ENCODE results near the gene CUX1.

The CUX1 gene

DNA sequence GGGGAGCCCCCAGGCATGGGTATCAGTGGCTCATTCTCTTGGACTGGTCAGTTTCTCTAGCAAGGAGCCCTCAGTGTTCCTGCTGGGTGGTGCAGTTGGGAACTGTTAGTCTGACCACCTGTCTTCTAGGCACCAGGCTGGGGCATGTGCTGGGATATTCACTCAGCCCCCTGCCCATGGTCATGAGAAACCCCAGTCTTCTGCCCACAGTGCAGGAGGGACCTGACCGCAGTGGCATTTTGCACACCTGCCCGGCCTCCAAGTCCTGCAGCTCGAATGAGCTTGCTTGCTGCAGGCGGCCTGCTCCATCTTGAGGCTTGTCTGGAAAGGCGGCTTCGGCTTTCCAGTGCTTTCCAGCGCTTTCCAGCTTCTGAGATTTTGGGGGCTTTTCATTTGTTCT is 36.3 kb downstream of the CUX1 start:
- Histone ChIP-seq H3K27ac (replicated peaks) (no peak overlapping the region), H3K4me3 (replicated peaks; ENCODE audit: insufficient read depth, low read length) (no peak overlapping the region), H3K27me3 (ENCODE audit: insufficient read depth, poor library complexity, severe bottlenecking) (no peaks in the 10 kb centered on the region)
- DNase-seq (ENCODE audit: low read depth in 1 of 2, low spot score in 1 of 2) = no peak
- TF ChIP-seq GABPA (IDR thresholded peaks at IDR 0.05; ENCODE audit: low read depth) = no peak

DNA sequence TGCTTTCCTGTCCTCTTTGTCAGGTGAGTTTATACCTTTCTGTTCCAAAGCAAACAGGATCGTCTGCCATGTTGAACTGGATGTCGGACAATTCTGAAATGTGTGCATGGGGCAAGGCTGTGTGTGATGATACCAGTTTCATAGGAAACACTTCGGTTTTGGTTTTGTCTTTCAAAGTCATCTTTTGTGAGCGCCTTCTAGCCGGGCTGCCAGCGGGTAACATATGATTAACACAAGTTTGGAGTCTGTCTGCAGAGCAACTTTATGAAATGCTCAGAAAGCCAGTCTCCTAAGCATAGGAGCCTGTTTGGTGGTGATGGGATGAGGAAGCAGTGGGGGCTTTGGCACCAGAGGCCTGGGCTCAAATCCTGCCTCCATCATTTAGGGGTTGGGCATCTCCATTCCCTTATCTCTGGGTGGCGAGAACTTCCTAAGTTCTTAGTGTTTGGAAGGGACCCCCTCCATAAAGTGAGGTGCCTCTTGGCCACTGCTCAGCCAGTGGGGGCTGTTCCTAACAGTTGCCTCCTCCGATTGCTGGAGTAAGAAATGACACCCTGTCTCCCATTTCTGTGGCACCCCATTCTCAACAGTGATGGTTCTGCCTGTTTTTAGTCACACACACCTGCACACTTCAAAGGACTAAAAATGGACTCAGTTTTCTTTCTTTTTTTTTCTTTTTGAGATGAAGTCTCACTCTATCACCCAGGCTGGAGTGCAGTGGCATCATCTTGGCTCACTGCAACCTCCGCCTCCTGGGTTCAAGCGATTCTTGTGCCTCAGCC is 36.8 kb downstream of the CUX1 start:
- no peak for DNase-seq (ENCODE audit: low read depth in 1 of 2, low spot score in 1 of 2)
- Histone ChIP-seq H3K4me3 (replicated peaks; ENCODE audit: insufficient read depth, low read length) (no peak overlapping the region), H3K27me3 (ENCODE audit: insufficient read depth, poor library complexity, severe bottlenecking) (no peaks in the 10 kb centered on the region), H3K27ac (replicated peaks) (peak overlapping the region; percentile 87; the same call in 1 of the 2 replicates)
- TF ChIP-seq GABPA (IDR thresholded peaks at IDR 0.05; ENCODE audit: low read depth) (no peak), CTCF (IDR thresholded peaks at IDR 0.05; ENCODE audit: insufficient read depth, low read length) (no peak), SPI1 (IDR thresholded peaks at IDR 0.05; ENCODE audit: borderline replicate concordance, low read depth) (no peak), POLR2AphosphoS5 (IDR thresholded peaks at IDR 0.05; ENCODE audit: low read depth) (no peak), REST (IDR thresholded peaks at IDR 0.05; ENCODE audit: insufficient replicate concordance, low read depth) (no peak)

DNA sequence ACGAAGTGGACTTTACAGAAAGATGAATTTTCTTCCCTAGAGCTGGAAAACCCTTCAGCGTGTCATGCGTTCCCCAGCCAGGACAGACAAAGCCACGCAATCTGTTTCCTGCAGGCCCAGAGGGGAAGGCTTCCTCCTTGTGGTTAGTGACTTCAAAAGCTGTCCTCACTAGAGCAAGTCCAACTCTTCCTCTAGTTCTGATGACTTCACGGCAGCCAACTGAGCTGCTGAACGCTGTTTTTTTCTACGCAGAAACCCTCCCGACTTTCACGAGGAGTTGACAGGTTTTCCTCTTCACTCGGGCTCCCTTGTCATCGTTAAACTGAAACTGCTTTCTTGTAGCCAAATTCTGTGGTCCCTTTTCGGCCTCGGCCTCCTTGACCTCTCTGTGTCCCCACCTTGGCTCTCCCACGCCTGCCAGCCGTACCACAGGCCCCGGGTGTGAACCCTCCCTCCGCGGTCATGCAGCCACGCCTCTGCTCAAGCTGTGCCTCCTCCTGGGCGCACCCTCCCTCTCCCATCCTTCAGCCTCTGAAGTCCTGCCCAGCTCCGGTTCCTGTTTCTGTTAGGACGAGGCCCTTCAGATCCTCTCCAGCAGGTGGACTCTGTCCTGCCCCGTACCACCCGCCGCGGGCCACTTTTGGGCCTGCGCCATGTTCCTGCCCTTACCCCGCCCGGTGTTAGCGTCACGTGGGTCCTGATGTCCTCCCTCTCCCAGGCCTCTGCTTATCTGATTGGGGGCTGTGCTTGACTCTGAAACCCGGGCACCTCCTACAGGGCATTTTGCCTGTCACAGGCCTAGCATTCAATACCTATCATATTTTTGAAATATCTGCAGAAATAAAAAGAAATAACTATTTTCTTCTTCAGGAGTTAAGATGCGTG is 39.3 kb downstream of the CUX1 start:
- Histone ChIP-seq H3K4me3 (replicated peaks; ENCODE audit: insufficient read depth, low read length) (peak overlapping the region; percentile 33), H3K27ac (replicated peaks) (peak overlapping the region; percentile 87), H3K27me3 (ENCODE audit: insufficient read depth, poor library complexity, severe bottlenecking) (no peaks in the 10 kb centered on the region)
- TF ChIP-seq CTCF (IDR thresholded peaks at IDR 0.05; ENCODE audit: insufficient read depth, low read length) (peak; percentile 25), GABPA (IDR thresholded peaks at IDR 0.05; ENCODE audit: low read depth) (0 out of 2 replicates have a peak, but pooled peaks have one; percentile 36), SPI1 (IDR thresholded peaks at IDR 0.05; ENCODE audit: borderline replicate concordance, low read depth) (peak; percentile 91), REST (IDR thresholded peaks at IDR 0.05; ENCODE audit: insufficient replicate concordance, low read depth) (no peak), POLR2AphosphoS5 (IDR thresholded peaks at IDR 0.05; ENCODE audit: low read depth) (peak; percentile 86)
- peak; percentile 96 to 98 for DNase-seq (ENCODE audit: low read depth in 1 of 2, low spot score in 1 of 2)

DNA sequence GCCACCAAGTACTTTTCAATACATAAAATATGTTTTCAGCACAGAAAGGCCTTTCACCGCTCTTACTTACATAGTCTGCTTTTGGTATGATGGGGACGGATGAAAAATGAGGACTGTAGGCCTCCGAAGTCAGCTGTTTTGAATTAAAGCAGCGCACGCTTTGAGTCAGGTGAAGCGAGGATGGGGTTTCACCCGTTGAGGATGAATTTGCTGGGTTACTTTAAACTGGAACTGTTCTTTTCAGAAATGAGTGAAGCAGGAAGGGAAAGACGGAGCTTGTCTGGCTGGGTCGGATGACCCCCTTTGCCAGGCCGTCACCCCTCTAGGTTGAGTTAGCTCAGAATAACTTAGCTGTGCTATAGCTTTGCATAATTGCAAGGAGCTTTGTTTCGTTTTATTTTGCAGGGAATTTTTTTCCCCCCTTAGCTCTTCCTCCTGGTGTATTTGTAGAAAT is 40.0 kb downstream of the CUX1 start:
- Histone ChIP-seq H3K27me3 (ENCODE audit: insufficient read depth, poor library complexity, severe bottlenecking) (no peaks in the 10 kb centered on the region), H3K27ac (replicated peaks) (peak overlapping the region; percentile 87), H3K4me3 (replicated peaks; ENCODE audit: insufficient read depth, low read length) (peak overlapping the region; percentile 33)
- TF ChIP-seq REST (IDR thresholded peaks at IDR 0.05; ENCODE audit: insufficient replicate concordance, low read depth) = no peak
- no peak for TF ChIP-seq CTCF (IDR thresholded peaks at IDR 0.05; ENCODE audit: insufficient read depth, low read length)
- no peak for TF ChIP-seq SPI1 (IDR thresholded peaks at IDR 0.05; ENCODE audit: borderline replicate concordance, low read depth)
- no peak for TF ChIP-seq GABPA (IDR thresholded peaks at IDR 0.05; ENCODE audit: low read depth)
- no peak for TF ChIP-seq POLR2AphosphoS5 (IDR thresholded peaks at IDR 0.05; ENCODE audit: low read depth)
- no peak for DNase-seq (ENCODE audit: low read depth in 1 of 2, low spot score in 1 of 2)

Data from HL-60 (cell line).